HG02943 (cell line): Measurements from ENCODE around the gene MRPL32.

Source experiments
- ATAC-seq: cut with Tn5 transposase; IDR thresholded peaks from one replicate; pipeline ENCODE4 v1.9.1; 2021; ENCODE audit warnings: mild to moderate bottlenecking, low read depth, moderate library complexity; ENCODE audit not compliant: unreplicated experiment

Gene MRPL32

GRCh38 chr7:42964293-42964692 is 32.1 kb downstream of the MRPL32 start:
- no peak for ATAC-seq

- ATAC-seq, result no peak
These were observed 33.0 kb downstream of the MRPL32 start for GRCh38 chr7:42964849-42965805.

GRCh38 chr7:42967391-42967790 is 35.2 kb downstream of the MRPL32 start:
- ATAC-seq, result no peak

- no peak for ATAC-seq
These were observed 40.7 kb downstream of the MRPL32 start for GRCh38 chr7:42972699-42973500.

GRCh38 chr7:42976371-42976770 is 44.2 kb downstream of the MRPL32 start:
- no peak for ATAC-seq

GRCh38 chr7:42978496-42978895 is 46.3 kb downstream of the MRPL32 start:
- ATAC-seq, result no peak

- ATAC-seq, result no peak
These were observed 47.9 kb downstream of the MRPL32 start for GRCh38 chr7:42980084-42980483.

GRCh38 chr7:42980514-42980913 is 48.3 kb downstream of the MRPL32 start:
- no peak for ATAC-seq

GRCh38 chr7:42981601-42982000 is 49.4 kb downstream of the MRPL32 start:
- no peak for ATAC-seq

GRCh38 chr7:42982604-42983115 is 50.5 kb downstream of the MRPL32 start:
- ATAC-seq, result no peak

GRCh38 chr7:42984137-42984536 is 52.0 kb downstream of the MRPL32 start:
- ATAC-seq, result no peak

GRCh38 chr7:42986213-42986612 is 54.0 kb downstream of the MRPL32 start:
- no peak for ATAC-seq

- no peak for ATAC-seq
These were observed 54.6 kb downstream of the MRPL32 start for GRCh38 chr7:42986781-42987248.
